ENCODE results near the gene ZNF805. TPM values are rescaled to one million over a fixed set of nuclear protein-coding genes. Genes with fewer than 3 reads are reported as not detected.

ZNF805 gene
- total and polyA plus RNA-seq, 2 of the 13 experiments (the other 11 are each of a cell fraction or from before 2014, with no cell fraction given), result 5.1 to 12.8 TPM

GRCh38 chr19:57191141-57192076 is 49.0 kb upstream of the ZNF805 start, which contains the start of gene ZNF264 (continued):
- TF ChIP-seq PBX2 (CRISPR knock-in tag; IDR thresholded peaks at IDR 0.05), result no peak
- TF ChIP-seq, protein P1, sequence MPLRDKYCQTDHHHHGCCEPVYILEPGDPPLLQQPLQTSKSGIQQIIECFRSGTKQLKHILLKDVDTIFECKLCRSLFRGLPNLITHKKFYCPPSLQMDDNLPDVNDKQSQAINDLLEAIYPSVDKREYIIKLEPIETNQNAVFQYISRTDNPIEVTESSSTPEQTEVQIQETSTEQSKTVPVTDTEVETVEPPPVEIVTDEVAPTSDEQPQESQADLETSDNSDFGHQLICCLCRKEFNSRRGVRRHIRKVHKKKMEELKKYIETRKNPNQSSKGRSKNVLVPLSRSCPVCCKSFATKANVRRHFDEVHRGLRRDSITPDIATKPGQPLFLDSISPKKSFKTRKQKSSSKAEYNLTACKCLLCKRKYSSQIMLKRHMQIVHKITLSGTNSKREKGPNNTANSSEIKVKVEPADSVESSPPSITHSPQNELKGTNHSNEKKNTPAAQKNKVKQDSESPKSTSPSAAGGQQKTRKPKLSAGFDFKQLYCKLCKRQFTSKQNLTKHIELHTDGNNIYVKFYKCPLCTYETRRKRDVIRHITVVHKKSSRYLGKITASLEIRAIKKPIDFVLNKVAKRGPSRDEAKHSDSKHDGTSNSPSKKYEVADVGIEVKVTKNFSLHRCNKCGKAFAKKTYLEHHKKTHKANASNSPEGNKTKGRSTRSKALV (CRISPR knock-in tag; IDR thresholded peaks at IDR 0.05), result 0 out of 2 replicates have a peak, but pooled peaks have one; percentile 49
- TF ChIP-seq ZNF160 (CRISPR knock-in tag; IDR thresholded peaks at IDR 0.05), result no peak
- TF ChIP-seq THYN1 (CRISPR knock-in tag; IDR thresholded peaks at IDR 0.05; ENCODE audit: borderline replicate concordance, low read depth), result no peak
- no peak for TF ChIP-seq MYNN (CRISPR knock-in tag; IDR thresholded peaks at IDR 0.05; ENCODE audit: low read depth)
- TF ChIP-seq YEATS4 (CRISPR knock-in tag; IDR thresholded peaks at IDR 0.05; ENCODE audit: borderline replicate concordance), result peak; percentile 84
- TF ChIP-seq, protein P2, sequence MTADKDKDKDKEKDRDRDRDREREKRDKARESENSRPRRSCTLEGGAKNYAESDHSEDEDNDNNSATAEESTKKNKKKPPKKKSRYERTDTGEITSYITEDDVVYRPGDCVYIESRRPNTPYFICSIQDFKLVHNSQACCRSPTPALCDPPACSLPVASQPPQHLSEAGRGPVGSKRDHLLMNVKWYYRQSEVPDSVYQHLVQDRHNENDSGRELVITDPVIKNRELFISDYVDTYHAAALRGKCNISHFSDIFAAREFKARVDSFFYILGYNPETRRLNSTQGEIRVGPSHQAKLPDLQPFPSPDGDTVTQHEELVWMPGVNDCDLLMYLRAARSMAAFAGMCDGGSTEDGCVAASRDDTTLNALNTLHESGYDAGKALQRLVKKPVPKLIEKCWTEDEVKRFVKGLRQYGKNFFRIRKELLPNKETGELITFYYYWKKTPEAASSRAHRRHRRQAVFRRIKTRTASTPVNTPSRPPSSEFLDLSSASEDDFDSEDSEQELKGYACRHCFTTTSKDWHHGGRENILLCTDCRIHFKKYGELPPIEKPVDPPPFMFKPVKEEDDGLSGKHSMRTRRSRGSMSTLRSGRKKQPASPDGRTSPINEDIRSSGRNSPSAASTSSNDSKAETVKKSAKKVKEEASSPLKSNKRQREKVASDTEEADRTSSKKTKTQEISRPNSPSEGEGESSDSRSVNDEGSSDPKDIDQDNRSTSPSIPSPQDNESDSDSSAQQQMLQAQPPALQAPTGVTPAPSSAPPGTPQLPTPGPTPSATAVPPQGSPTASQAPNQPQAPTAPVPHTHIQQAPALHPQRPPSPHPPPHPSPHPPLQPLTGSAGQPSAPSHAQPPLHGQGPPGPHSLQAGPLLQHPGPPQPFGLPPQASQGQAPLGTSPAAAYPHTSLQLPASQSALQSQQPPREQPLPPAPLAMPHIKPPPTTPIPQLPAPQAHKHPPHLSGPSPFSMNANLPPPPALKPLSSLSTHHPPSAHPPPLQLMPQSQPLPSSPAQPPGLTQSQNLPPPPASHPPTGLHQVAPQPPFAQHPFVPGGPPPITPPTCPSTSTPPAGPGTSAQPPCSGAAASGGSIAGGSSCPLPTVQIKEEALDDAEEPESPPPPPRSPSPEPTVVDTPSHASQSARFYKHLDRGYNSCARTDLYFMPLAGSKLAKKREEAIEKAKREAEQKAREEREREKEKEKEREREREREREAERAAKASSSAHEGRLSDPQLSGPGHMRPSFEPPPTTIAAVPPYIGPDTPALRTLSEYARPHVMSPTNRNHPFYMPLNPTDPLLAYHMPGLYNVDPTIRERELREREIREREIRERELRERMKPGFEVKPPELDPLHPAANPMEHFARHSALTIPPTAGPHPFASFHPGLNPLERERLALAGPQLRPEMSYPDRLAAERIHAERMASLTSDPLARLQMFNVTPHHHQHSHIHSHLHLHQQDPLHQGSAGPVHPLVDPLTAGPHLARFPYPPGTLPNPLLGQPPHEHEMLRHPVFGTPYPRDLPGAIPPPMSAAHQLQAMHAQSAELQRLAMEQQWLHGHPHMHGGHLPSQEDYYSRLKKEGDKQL (CRISPR knock-in tag; IDR thresholded peaks at IDR 0.05; ENCODE audit: low read depth), result no peak
- no peak for TF ChIP-seq MZF1 (CRISPR knock-in tag; IDR thresholded peaks at IDR 0.05; ENCODE audit: borderline replicate concordance)
- peak; percentile 54; the same call in 1 of the 2 replicates for TF ChIP-seq AHR (CRISPR knock-in tag; IDR thresholded peaks at IDR 0.05)
- TF ChIP-seq CAMTA2 (CRISPR knock-in tag; IDR thresholded peaks at IDR 0.05; ENCODE audit: borderline replicate concordance), result no peak; the same call in 1 of the 2 replicates
- no peak for TF ChIP-seq GZF1 (CRISPR knock-in tag; IDR thresholded peaks at IDR 0.05)
- no peak for TF ChIP-seq ZNF549 (CRISPR knock-in tag; IDR thresholded peaks at IDR 0.05)
- peak; percentile 56 for TF ChIP-seq MED8 (CRISPR knock-in tag; IDR thresholded peaks at IDR 0.05; ENCODE audit: insufficient replicate concordance)
- TF ChIP-seq SMYD3 (CRISPR knock-in tag; IDR thresholded peaks at IDR 0.05), result no peak; the same call in 1 of the 2 replicates

Data from HepG2 (cell line).